ENCODE data around the gene AADACL3.
"Not testable (repeated sequence)": the region's sequence is repeated elsewhere in the genome, so short reads cannot be mapped to it uniquely, and the experiment has no call there.

Gene AADACL3, protein sequence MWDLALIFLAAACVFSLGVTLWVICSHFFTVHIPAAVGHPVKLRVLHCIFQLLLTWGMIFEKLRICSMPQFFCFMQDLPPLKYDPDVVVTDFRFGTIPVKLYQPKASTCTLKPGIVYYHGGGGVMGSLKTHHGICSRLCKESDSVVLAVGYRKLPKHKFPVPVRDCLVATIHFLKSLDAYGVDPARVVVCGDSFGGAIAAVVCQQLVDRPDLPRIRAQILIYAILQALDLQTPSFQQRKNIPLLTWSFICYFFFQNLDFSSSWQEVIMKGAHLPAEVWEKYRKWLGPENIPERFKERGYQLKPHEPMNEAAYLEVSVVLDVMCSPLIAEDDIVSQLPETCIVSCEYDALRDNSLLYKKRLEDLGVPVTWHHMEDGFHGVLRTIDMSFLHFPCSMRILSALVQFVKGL

GRCh38 chr1:12715896-12716437 lies at the start of gene AADACL3:
AADACL3 (plus strand) TSS chr1:12716110; CDS start chr1:12716177, 67 bp downstream.
- ATAC-seq = no peak

GRCh38 chr1:12666141-12666735 lies 49.7 kb upstream of the AADACL3 start:
- no peak for ATAC-seq
- DNase-seq = no peak

More at GRCh38 chr1:12715896-12716437, at the start of gene AADACL3:
- DNase-seq = no peak

DNA sequence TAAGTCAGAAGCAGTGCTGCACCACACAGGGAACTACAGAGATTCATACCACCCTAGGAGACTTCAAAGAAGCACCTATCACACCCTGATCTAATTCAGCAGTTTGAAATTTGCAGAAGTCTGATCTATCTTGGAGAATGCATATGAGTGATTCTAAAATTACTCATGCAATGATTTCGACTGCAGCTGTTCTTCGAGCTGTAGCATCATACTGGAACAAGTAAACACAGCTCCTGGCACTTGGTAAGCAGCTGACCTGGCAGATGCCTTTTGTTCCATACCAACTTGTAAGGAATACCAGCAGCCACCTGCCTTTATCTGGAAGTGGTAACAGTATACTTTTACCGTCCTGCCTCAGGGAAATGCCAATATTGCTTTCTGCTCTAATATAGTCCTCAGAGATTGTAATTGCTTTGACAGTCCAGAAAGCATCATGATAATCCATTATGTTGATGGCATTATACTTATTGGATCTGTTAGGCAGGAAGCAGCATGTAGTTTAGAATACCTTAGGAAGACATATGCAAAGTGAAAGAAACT lies 46.3 kb upstream of the AADACL3 start:
- ATAC-seq (no peak), DNase-seq (no peak)

DNA sequence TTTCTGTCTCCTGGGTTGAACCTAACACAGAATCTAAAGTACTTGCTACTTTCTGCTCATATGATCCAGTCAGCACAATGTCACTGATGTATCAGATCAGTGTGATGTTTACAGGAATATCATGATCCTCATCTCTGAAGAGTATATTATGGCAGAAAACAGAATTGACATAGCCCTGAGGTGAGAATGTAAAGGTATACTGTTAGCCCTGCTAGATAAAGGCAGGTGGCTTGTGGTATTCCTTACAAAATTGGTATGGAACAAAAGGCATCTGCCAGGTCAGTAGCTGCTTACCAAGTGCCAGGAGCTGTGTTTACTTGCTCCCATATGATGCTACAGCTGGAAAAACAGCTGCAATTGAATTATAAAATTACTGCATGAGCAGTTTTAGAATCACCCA lies 41.6 kb upstream of the AADACL3 start:
- ATAC-seq = no peak
- DNase-seq = no peak

- ATAC-seq, DNase-seq: not testable (repeated sequence)
These were observed 39.8 kb upstream of the AADACL3 start for GRCh38 chr1:12676122-12676521.

GRCh38 chr1:12677565-12677964 lies 38.3 kb upstream of the AADACL3 start:
- no peak for DNase-seq
- ATAC-seq = no peak

DNA sequence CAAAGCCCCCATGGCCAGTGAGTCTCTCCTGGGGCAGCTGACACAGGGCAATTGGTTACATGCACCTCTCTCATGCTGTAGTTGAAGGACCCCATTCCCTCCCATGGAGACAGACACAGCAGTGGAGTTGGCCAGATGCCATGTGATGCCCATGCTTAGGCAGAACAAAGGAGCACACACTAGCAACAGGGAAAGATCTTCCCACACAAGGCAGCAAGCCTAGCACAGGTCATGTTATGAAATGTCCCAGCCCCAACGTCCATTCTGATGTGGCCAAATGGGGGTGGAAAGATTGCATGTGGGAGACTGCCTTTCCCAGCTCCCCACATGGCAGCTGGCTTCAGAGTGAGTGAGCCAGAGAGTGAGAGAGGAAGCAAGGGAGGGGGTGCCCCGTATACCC lies 37.6 kb upstream of the AADACL3 start:
- no peak for ATAC-seq
- no peak for DNase-seq

DNA sequence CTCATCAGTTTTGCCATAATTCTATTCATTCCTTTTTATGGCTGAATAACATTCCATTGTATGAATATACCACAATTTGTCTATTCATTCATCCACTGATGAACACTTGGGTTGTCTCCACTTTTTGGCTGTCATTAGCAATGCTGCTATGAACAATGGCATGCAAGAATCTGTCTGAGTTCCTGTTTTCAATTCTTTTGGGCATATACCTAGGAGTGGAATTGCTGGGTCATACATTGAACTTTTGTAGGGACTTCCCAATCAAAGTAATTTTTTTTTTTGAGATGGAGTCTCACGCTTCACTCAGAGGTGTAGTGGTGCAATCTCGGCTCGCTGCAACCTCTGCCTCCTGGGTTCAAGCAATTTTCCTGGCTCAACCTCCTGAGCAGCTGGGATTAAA lies 37.1 kb upstream of the AADACL3 start:
- DNase-seq = no peak

GRCh38 chr1:12690156-12690555 lies 25.8 kb upstream of the AADACL3 start:
- DNase-seq (no peak), ATAC-seq (no peak)

More for the DNA sequence above, 37.1 kb upstream of the AADACL3 start:
- ATAC-seq = no peak

- DNase-seq (no peak), ATAC-seq (no peak)
These were observed 22.7 kb upstream of the AADACL3 start for GRCh38 chr1:12692967-12693782.

DNA sequence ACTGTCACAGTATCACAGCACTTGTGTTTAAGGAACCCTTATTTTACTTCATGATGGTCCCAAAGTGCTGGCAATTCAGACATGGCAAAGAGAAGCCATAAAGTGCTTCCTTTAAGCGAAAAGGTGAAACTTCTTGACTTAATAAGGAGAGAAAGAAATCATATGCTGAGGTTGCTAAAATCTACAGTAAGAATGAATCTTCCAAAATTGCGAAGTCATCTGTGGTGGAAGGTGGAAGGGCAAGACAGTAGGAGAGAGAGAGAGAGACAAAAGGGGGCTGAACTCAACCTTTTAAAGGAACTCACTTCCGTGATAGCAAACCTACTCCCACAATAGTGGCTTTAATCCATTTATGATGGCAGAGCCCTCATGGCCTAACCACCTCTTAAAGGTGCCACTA lies 19.3 kb upstream of the AADACL3 start:
- DNase-seq (no peak), ATAC-seq (no peak)

DNA sequence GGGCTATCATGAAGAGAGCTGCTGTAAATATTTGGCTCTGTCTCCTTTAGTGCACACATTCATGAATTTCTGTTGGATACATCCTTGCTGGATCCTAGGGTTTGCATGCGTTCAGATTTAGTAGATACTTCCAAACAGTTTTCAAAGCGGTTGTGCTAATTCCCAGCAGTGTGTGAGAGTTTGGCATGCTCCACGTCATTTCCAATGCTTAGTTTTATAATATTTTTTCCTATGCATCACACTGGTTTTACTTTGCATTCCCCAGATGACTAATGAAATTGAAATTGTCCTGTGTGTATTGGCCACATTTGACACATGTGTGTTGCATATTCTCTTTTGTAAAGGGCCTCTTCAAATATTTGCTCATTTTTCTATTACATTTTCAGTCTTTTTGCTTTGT lies 18.5 kb upstream of the AADACL3 start:
- DNase-seq (no peak), ATAC-seq (no peak)

DNA sequence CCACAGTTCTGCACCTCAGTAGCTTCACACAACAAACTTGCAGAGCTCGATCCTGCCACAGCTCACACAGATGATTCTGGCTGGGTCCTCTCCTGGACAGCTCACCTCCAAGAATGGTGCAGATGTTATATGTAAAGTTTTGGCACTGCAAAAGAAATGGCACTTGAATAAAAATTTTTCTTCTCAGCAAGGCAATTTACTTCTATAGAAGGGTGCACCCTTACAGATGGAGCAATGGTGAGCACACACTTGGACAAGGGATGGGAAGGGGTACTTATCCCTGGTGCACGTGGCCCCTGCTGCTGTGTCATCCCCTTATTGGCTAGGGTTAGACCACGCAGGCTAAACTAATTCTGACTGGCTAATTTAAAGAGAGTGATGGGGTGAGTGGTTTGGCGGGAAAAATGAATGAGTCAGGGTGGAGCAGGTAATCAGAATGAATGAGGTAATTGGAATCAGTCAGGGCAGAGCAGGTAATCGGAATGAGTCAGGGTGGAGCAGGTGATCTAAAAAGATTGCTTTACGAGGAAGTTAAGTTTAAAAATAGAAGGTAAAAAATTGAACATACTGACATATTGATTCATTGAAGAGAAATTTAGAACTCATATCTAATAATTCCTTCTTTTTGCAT lies 12.0 kb upstream of the AADACL3 start:
- DNase-seq (no peak), ATAC-seq (no peak)

- DNase-seq = no peak
- no peak for ATAC-seq
These were observed 9.8 kb upstream of the AADACL3 start for GRCh38 chr1:12706061-12706460.

DNA sequence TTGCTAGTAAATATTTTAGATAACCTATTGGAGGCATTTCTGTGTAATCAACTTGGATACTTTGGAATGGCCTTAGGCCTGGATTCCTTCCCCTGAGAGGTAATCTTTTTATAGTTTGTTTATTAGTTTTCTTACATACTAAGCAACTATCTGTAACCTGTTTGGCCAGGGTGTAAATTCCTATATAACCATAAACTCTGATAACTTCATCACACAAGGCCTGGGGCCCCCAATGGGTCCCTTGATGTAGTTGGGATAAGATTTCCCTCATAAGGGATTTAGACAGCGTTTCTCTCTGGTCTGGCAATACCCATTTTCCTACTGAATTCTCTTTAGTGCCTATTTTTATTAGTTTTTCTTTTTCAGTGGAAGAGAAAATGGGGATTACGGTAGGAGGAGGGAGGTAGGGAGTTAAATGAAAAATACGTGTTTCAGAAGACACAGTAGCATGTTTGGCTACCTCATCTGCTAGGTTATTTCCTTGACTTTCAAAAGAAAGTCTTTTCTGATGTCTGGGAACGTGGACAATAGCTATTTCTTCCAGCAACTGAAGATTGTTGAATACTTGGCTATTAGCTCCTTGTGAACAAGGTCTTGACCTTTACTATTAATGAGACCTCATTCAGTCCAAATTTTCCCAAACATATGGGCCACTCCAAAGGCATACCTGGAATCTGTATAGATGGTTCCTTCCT lies 7.4 kb upstream of the AADACL3 start:
- no peak for ATAC-seq
- DNase-seq = no peak

GRCh38 chr1:12709091-12709491 lies 6.8 kb upstream of the AADACL3 start:
- no peak for DNase-seq
- no peak for ATAC-seq

DNA sequence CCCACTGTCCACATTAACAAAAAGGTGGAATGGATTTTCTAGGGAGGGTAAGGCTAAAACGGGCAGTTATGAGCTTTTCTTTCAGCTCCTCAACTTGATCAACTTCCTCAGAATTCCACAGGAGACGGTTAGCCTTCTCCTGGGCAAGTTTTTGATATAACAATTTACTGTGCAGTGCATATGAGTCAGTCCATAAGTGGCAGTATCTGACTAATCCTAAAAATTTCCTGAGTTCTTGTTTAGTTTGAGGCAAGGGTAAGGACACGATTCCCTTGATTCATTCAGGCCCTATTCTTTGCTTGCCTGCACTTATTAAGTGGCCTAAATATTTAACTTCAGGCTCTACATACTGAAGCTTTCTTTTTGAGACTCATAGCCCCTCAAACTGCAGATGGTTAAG lies 6.2 kb upstream of the AADACL3 start:
- DNase-seq (no peak), ATAC-seq (no peak)

DNA sequence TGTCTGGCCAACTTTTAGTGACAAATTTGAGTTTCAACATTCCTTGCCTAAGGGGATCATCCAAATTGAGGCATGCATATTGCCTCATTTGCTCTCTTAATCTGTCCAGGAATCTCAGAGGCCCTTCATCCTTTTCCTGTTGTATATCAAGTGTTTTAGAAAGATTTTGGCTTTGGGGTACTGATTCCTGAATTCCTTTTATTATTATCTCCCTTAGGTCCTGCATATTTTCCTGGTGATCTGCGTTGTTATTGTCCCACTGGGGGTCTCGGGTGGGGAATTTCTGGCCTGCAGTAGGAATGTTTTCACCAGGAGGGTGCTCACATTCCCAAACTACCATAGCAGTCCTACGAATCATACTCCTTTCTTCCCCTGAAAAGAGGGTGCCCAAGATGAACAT lies 4.4 kb upstream of the AADACL3 start:
- no peak for DNase-seq
- ATAC-seq = no peak

GRCh38 chr1:12712076-12712475 lies 3.8 kb upstream of the AADACL3 start:
- DNase-seq = no peak
- no peak for ATAC-seq

GRCh38 chr1:12712929-12713328 lies 3.0 kb upstream of the AADACL3 start:
- no peak for DNase-seq
- no peak for ATAC-seq

GRCh38 chr1:12713651-12714050 lies 2.3 kb upstream of the AADACL3 start:
- not testable (repeated sequence) for ATAC-seq, DNase-seq

Measured in stimulated activated naive CD8-positive, alpha-beta T cell treated with anti-CD3 and anti-CD28 coated beads, Interleukin-15, Interleukin-2, amounts not matched to agents 100 U/mL and 50 U/mL, for 24 hours (primary cell).